GM19193 (cell line): Measurements from ENCODE around the gene ADGRG3.

ENCODE experiments used
- POLR2A ChIP-seq: IDR thresholded peaks from 4 replicates; pipeline ENCODE4 v1.6.1; 2011; ENCODE audit not compliant: insufficient read depth, insufficient read length; ENCODE audit errors: extremely low read depth

Gene ADGRG3

GRCh38 chr16:57700781-57701551 is 32.9 kb downstream of the ADGRG3 start:
- no peak for TF ChIP-seq POLR2A

DNA sequence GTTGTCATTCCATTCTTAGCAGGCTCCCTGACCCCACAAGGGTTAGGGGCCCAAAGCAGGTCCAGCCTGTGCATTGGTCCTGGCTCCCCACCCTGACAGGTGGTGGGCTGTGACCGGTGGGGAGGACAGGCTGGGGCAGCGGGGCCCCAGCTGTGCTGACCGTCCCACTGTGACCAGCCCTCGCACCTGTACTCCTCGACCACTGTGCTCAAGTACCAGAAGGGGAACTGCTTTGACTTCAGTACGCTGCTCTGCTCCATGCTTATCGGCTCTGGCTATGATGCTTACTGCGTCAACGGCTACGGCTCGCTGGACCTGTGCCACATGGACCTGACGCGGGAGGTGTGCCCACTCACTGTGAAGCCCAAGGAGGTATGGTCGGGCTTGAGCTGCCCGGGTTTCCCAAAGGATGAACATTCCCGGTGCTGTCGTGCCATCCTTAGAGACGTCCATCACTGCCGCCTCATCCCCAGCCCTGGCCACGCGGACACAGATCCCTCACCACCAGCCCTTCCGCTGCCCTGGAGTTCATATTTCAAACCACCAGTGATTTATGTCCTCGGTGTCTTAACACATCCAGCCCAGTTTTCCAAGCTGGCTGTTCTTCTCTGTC is 33.8 kb downstream of the ADGRG3 start:
- TF ChIP-seq POLR2A, result no peak

DNA sequence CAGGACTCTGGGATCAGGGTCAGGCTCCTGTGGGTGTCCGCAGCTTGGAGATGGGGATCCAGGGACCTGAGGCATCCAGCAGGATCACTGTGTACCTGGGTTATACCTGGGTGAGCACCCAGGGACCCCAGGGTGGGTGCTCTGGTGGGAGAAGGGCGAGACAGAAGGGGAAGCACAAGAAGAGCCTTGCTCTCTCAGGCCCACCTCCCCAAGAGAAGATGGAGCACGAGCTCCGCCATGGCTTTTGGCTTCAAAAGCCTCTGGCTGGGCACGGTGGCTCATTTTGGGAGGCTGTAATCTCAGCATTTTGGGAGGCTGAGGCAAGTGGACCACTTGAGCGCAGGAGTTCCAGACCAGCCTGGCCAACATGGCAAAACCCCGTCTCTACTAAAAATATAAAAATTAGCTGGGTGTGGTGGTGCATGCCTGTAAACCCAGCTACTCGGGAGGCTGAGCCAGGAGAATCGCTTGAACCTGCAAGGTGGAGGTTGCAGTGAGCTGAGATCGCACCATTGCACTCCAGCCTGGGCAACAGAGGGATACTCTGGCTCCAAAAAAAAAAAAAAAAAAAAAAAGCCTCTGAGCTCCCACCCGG is 35.4 kb downstream of the ADGRG3 start:
- no peak for TF ChIP-seq POLR2A

DNA sequence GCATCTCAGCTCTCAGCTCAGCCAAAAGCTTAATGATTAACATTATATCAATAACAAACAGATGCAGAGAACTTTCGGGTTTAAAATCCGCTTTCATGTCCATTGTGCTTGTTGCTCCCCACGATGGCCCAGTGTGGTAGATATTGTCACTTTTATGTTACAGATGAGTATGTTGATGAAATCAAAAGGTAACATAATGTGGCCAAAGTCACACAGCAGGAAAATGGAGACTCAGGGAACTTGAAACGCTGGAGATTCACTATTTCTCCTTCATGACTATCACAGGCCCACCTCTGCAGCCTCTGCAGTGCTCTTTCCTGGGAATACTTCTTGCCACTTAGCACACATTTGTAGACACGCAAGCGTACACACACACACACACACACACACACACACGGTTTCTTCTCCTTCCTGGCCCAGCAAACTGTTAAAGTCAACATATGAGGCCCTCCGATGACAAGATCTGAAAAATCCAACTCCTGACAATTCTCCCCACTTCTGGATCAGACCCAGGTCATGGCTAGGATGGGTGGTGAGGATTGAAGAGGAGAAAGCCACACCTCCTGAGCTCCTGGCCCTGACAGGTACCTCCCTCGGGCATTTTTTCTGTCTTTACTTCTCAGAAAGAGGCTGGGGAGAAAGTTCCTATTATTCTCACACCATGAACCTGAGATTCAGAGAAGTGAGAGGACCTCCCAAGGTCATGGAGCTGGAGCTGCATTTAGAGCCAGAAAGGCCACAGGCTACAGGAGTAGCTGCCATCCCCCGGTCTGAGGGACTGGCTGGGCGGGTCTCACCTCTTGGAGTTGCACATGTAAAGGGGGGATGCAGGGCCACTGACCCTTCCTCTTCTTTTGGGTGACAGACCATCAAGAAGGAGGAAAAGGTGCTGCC is 36.2 kb downstream of the ADGRG3 start:
- no peak for TF ChIP-seq POLR2A

- TF ChIP-seq POLR2A, result no peak
Observed at GRCh38 chr16:57704905-57705852, 37.1 kb downstream of the ADGRG3 start.

DNA sequence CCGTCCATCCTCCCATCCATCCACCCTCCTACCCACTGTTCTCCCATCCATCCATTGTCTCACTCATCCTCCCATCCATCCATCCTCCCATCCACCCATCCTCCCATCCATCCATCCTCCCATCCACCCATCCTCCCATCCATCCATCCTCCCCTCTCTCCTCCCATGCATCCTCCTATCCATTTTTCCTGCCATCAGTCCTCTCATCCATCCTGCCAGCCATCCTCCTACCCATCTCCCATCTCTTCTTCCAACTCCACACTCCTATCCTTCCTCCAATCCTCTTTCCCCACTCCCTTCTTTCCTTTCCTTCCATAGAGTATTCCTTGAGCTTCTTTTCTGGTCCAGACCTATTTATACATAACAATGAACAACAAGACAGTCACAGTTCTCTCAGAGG is 38.6 kb downstream of the ADGRG3 start:
- no peak for TF ChIP-seq POLR2A

GRCh38 chr16:57707331-57707730 is 39.2 kb downstream of the ADGRG3 start:
- TF ChIP-seq POLR2A, result no peak

GRCh38 chr16:57708168-57708567 is 40.1 kb downstream of the ADGRG3 start:
- no peak for TF ChIP-seq POLR2A

GRCh38 chr16:57709663-57710062 is 41.6 kb downstream of the ADGRG3 start:
- TF ChIP-seq POLR2A, result no peak

GRCh38 chr16:57711346-57711745 is 43.2 kb downstream of the ADGRG3 start:
- TF ChIP-seq POLR2A, result no peak

GRCh38 chr16:57711993-57712392 is 43.9 kb downstream of the ADGRG3 start:
- TF ChIP-seq POLR2A, result no peak

- TF ChIP-seq POLR2A, result no peak
Observed at GRCh38 chr16:57713596-57713995, 45.5 kb downstream of the ADGRG3 start.

- TF ChIP-seq POLR2A, result no peak
Observed at GRCh38 chr16:57714047-57714446, 45.9 kb downstream of the ADGRG3 start.

DNA sequence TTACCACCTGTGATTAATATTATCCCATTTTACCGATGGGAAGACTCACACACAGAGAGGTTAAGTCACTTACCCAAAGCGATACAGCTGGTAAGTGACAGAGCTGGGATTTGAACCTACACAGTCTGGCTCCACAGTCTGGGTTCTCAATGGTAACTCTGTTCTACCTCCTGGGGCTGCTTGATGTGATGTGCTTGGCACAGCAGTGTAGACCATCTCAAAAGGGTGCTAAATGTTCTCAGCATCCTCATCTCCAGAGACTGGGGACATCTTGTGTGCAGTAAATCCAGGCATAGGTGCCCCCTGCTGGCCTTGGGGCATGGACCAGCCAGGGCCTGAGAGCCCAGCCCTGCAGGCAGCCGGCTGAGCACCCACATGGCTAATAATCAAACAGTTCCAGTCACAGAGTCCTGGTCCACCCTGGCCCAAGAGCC is 52.1 kb downstream of the ADGRG3 start:
- no peak for TF ChIP-seq POLR2A
